BLaER1 (cell line): ENCODE results near the gene ARHGAP11A.
"Not testable (repeated sequence)": the region's sequence is repeated elsewhere in the genome, so short reads cannot be mapped to it uniquely, and the experiment has no call there.

Experiments
- H3K27ac ChIP-seq: shearing (Covaris generic); formaldehyde crosslinking; 2 replicates; pipeline ENCODE4 v1.8.1; 2022
- H3K27me3 ChIP-seq: shearing (Covaris generic); formaldehyde crosslinking; 2 replicates; pipeline ENCODE4 v1.8.1; 2022
- H3K36me3 ChIP-seq: shearing (Covaris generic); formaldehyde crosslinking; 2 replicates; pipeline ENCODE4 v1.8.1; 2022
- H3K4me1 ChIP-seq: shearing (Covaris generic); formaldehyde crosslinking; 2 replicates; pipeline ENCODE4 v1.8.1; 2022
- H3K4me2 ChIP-seq: shearing (Covaris generic); formaldehyde crosslinking; 2 replicates; pipeline ENCODE4 v1.8.1; 2022
- H3K4me3 ChIP-seq: shearing (Covaris generic); formaldehyde crosslinking; 2 replicates; pipeline ENCODE4 v1.8.1; 2022
- H3K9ac ChIP-seq: shearing (Covaris generic); formaldehyde crosslinking; 2 replicates; pipeline ENCODE4 v1.8.1; 2022
- H3K9me3 ChIP-seq: shearing (Covaris generic); formaldehyde crosslinking; 2 replicates; pipeline ENCODE4 v1.8.1; 2022
- H4K20me1 ChIP-seq: shearing (Covaris generic); formaldehyde crosslinking; 2 replicates; pipeline ENCODE4 v1.8.1; 2022
- Cebpa-rat ChIP-seq: shearing (Covaris generic); IDR thresholded peaks from 2 replicates; pipeline ENCODE4 v1.8.1; 2022

The ARHGAP11A gene

GRCh38 chr15:32615051-32615870, at the start of gene ARHGAP11A:
TSS of gene ARHGAP11A (plus strand) at chr15:32615504. CDS start at chr15:32616212, 708 bp downstream.
- peak within 1 kb of the TSS; percentile 90 for H3K27ac ChIP-seq
- peaks cover 13% of the 10 kb centered on the region for H3K4me1 ChIP-seq
- not testable (repeated sequence) for H3K36me3 ChIP-seq, H4K20me1 ChIP-seq, H3K9me3 ChIP-seq, H3K27me3 ChIP-seq
- peak within 1 kb of the TSS; percentile 73 for H3K4me3 ChIP-seq
- H3K9ac ChIP-seq: peak within 1 kb of the TSS; percentile 86
- peak; percentile 14; the same call in 1 of the 2 replicates for TF ChIP-seq Cebpa-rat
- H3K4me2 ChIP-seq: peak within 1 kb of the TSS; percentile 67

- not testable (repeated sequence) for H3K9me3 ChIP-seq, H3K4me3 ChIP-seq, H3K27me3 ChIP-seq, H3K36me3 ChIP-seq, H3K9ac ChIP-seq, H4K20me1 ChIP-seq, H3K27ac ChIP-seq, H3K4me1 ChIP-seq, H3K4me2 ChIP-seq
Observed at GRCh38 chr15:32568988-32569387, 46.3 kb upstream of the ARHGAP11A start.

- H3K4me2 ChIP-seq, H3K9ac ChIP-seq, H3K9me3 ChIP-seq, H3K27ac ChIP-seq, H3K4me1 ChIP-seq, H4K20me1 ChIP-seq, H3K27me3 ChIP-seq, H3K36me3 ChIP-seq, H3K4me3 ChIP-seq: not testable (repeated sequence)
Observed at GRCh38 chr15:32578482-32578881, 36.8 kb upstream of the ARHGAP11A start.

- not testable (repeated sequence) for H3K4me1 ChIP-seq, H3K9me3 ChIP-seq, H4K20me1 ChIP-seq, H3K4me3 ChIP-seq, H3K9ac ChIP-seq, H3K27ac ChIP-seq, H3K36me3 ChIP-seq, H3K4me2 ChIP-seq, H3K27me3 ChIP-seq
Observed at GRCh38 chr15:32585844-32586243, 29.5 kb upstream of the ARHGAP11A start.

- not testable (repeated sequence) for H3K4me3 ChIP-seq, H3K4me1 ChIP-seq, H3K27ac ChIP-seq, H3K4me2 ChIP-seq, H3K9me3 ChIP-seq, H3K27me3 ChIP-seq, H4K20me1 ChIP-seq, H3K36me3 ChIP-seq, H3K9ac ChIP-seq
Observed at GRCh38 chr15:32593151-32593550, 22.2 kb upstream of the ARHGAP11A start, which contains the start of gene GOLGA8N. TSS of gene GOLGA8N (plus strand) at chr15:32593456.

GRCh38 chr15:32609518-32609917, 5.8 kb upstream of the ARHGAP11A start:
- not testable (repeated sequence) for H4K20me1 ChIP-seq, H3K27ac ChIP-seq, H3K4me3 ChIP-seq, H3K4me1 ChIP-seq, H3K36me3 ChIP-seq, H3K9me3 ChIP-seq, H3K9ac ChIP-seq, H3K27me3 ChIP-seq, H3K4me2 ChIP-seq

GRCh38 chr15:32610719-32611118, 4.6 kb upstream of the ARHGAP11A start:
- not testable (repeated sequence) for H3K27ac ChIP-seq, H3K27me3 ChIP-seq, H4K20me1 ChIP-seq, H3K9me3 ChIP-seq, H3K4me1 ChIP-seq, H3K36me3 ChIP-seq, H3K9ac ChIP-seq, H3K4me3 ChIP-seq
- H3K4me2 ChIP-seq: 0 out of 2 replicates have a peak overlapping the region, but pooled peaks have one; percentile 24

- not testable (repeated sequence) for H3K9me3 ChIP-seq, H3K27me3 ChIP-seq, H3K36me3 ChIP-seq, H4K20me1 ChIP-seq
- peaks cover 13% of the 10 kb centered on the region for H3K4me1 ChIP-seq
- H3K9ac ChIP-seq: peak overlapping the region; percentile 83
- peak overlapping the region; percentile 73 for H3K4me3 ChIP-seq
- peak overlapping the region; percentile 28; the same call in 1 of the 2 replicates for H3K4me2 ChIP-seq
- peak overlapping the region; percentile 90 for H3K27ac ChIP-seq
Observed at GRCh38 chr15:32614712-32615050, 623 bp upstream of the ARHGAP11A start.

- H3K36me3 ChIP-seq, H3K9me3 ChIP-seq, H3K27me3 ChIP-seq, H4K20me1 ChIP-seq: not testable (repeated sequence)
- Histone ChIP-seq H3K27ac (peak overlapping the region; percentile 86), H3K4me3 (peak overlapping the region; percentile 73), H3K4me1 (peaks cover 13% of the 10 kb centered on the region; the same call in 1 of the 2 replicates), H3K9ac (peak overlapping the region; percentile 86), H3K4me2 (peak overlapping the region; percentile 67)
Observed at GRCh38 chr15:32615871-32616426, 645 bp downstream of the ARHGAP11A start.

GRCh38 chr15:32636410-32636809, 21.1 kb downstream of the ARHGAP11A start:
- peak overlapping the region; percentile 24; the same call in 1 of the 2 replicates for H3K27ac ChIP-seq
- no peaks in the 10 kb centered on the region for H3K27me3 ChIP-seq
- H3K9me3 ChIP-seq: no peaks in the 10 kb centered on the region
- no peaks in the 10 kb centered on the region for H4K20me1 ChIP-seq
- TF ChIP-seq Cebpa-rat: no peak
- peak overlapping the region; percentile 6; the same call in 1 of the 2 replicates for H3K9ac ChIP-seq
- H3K4me2 ChIP-seq: peak overlapping the region; percentile 60
- peaks cover 42% of the 10 kb centered on the region for H3K4me1 ChIP-seq
- H3K4me3 ChIP-seq: no peak overlapping the region
- H3K36me3 ChIP-seq: peaks cover 75% of the 10 kb centered on the region
